H1 (cell line): ENCODE results near the gene GDPD4.

ENCODE experiments used
- CTCF ChIP-seq, 3 experiments: IDR thresholded peaks; 1 replicate in 2 of 3; 2 replicates in 1 of 3; pipeline versions ENCODE4 v1.5.1 to v1.6.1; 2011; ENCODE audit warnings: low read length in 3 of 3, mild to moderate bottlenecking in 3 of 3, inconsistent platforms in 2 of 3, low read depth in 1 of 3, moderate library complexity in 1 of 3; ENCODE audit not compliant: insufficient read depth in 1 of 3; ENCODE audit errors: control extremely low read depth in 1 of 3
- POLR2A ChIP-seq, 2 experiments: IDR thresholded peaks; 1 replicate in 1 of 2; 2 replicates in 1 of 2; pipeline ENCODE4 v1.6.1; 2011; ENCODE audit warnings: low read depth in 2 of 2, low read length in 2 of 2, mild to moderate bottlenecking in 2 of 2; ENCODE audit errors: control extremely low read depth in 1 of 2
- RAD21 ChIP-seq, 2 experiments: IDR thresholded peaks in 1 of 2; conservative IDR thresholded peaks in 1 of 2; 2 replicates each; pipeline ENCODE4 v1.6.1; 2011; ENCODE audit warnings: low read depth in 2 of 2, low read length in 2 of 2, improper control_type of control experiment in 1 of 2, inconsistent platforms in 1 of 2, mild to moderate bottlenecking in 1 of 2, moderate library complexity in 1 of 2

GRCh38 chr11:77322926-77323590 lies 21.6 kb upstream of the GDPD4 start:
- TF ChIP-seq POLR2A (IDR thresholded peaks at IDR 0.05; ENCODE audit: control extremely low read depth in 1 of 2, low read depth in 2 of 2, low read length in 2 of 2) (no peak), CTCF (IDR thresholded peaks at IDR 0.05; ENCODE audit: control extremely low read depth in 1 of 3, insufficient read depth in 1 of 3, low read depth in 1 of 3, low read length in 3 of 3) (no peak), RAD21 (IDR thresholded peaks at IDR 0.05 in 1 of 2, conservative IDR thresholded peaks at IDR 0.05 in 1 of 2; ENCODE audit: low read depth in 2 of 2, low read length in 2 of 2) (no peak)
